Endothelial cell (in vitro differentiated cells): ENCODE results near the gene CORO7. TPM values are rescaled to one million over a fixed set of nuclear protein-coding genes. Genes with fewer than 3 reads are reported as not detected.

Source experiments
- DNase-seq: peaks from one replicate; pipeline ENCODE4 v3.0.0; 2021; ENCODE audit warnings: low spot score
- H3K27ac Mint-ChIP-seq: one replicate; pipeline ENCODE4 v1.8.0; 2021; ENCODE audit warnings: mixed read lengths, inconsistent platforms; ENCODE audit not compliant: unreplicated experiment
- H3K27me3 Mint-ChIP-seq: one replicate; pipeline ENCODE4 v1.8.0; 2021; ENCODE audit warnings: mild to moderate bottlenecking, moderate library complexity, mixed read lengths, inconsistent platforms; ENCODE audit not compliant: unreplicated experiment
- H3K36me3 Mint-ChIP-seq: one replicate; pipeline ENCODE4 v1.8.0; 2021; ENCODE audit warnings: mild to moderate bottlenecking, low read depth, mixed read lengths, inconsistent platforms; ENCODE audit not compliant: unreplicated experiment
- H3K4me1 Mint-ChIP-seq: one replicate; pipeline ENCODE4 v1.8.0; 2021; ENCODE audit warnings: mild to moderate bottlenecking, mixed read lengths, inconsistent platforms; ENCODE audit not compliant: unreplicated experiment
- H3K4me3 Mint-ChIP-seq: one replicate; pipeline ENCODE4 v1.8.0; 2021; ENCODE audit warnings: mild to moderate bottlenecking, mixed read lengths, inconsistent platforms; ENCODE audit not compliant: unreplicated experiment
- H3K9me3 Mint-ChIP-seq: one replicate; pipeline ENCODE4 v1.8.0; 2021; ENCODE audit warnings: mixed read lengths, inconsistent platforms; ENCODE audit not compliant: unreplicated experiment
- CTCF ChIP-seq: fragments of 200-600 bp; sonication (generic); IDR thresholded peaks from one replicate; pipeline ENCODE4 v1.5.0; 2021; ENCODE audit warnings: antibody characterized with exemption; ENCODE audit not compliant: unreplicated experiment
- total RNA-seq: library from RNA; stranded (reverse); fragmentation: NEBNext Ultra II Directional; extraction: Animal tissue kit (Norgen Biotek cat#: 25700); gene quantifications from one replicate; pipeline ENCODE4 v1.2.1, GENCODE V29; 2021; ENCODE audit not compliant: unreplicated experiment

Gene CORO7
- total RNA-seq, 1 donor from 2014 or later, result 103 TPM

- H3K9me3 Mint-ChIP-seq, result no peaks in the 10 kb centered on the region
- peaks cover 10% of the 10 kb centered on the region for H3K36me3 Mint-ChIP-seq
- peaks cover 11% of the 10 kb centered on the region for H3K27me3 Mint-ChIP-seq
- TF ChIP-seq CTCF, result no peak
- H3K4me1 Mint-ChIP-seq, result peaks cover 15% of the 10 kb centered on the region
- DNase-seq, result no peak
- H3K4me3 Mint-ChIP-seq, result peak overlapping the region; percentile 88
- H3K27ac Mint-ChIP-seq, result no peak overlapping the region
Measured at GRCh38 chr16:4351880-4352279, 64.5 kb downstream of the CORO7 start.

- H3K4me3 Mint-ChIP-seq, result peak within 1 kb of the TSS; percentile 97
- H3K36me3 Mint-ChIP-seq, result peaks cover 10% of the 10 kb centered on the region
- no peaks in the 10 kb centered on the region for H3K9me3 Mint-ChIP-seq
- H3K4me1 Mint-ChIP-seq, result peaks cover 15% of the 10 kb centered on the region
- peak; percentile 99 for DNase-seq
- H3K27ac Mint-ChIP-seq, result peak within 1 kb of the TSS; percentile 88
- peaks cover 8% of the 10 kb centered on the region for H3K27me3 Mint-ChIP-seq
- TF ChIP-seq CTCF, result no peak
Measured at GRCh38 chr16:4350787-4351659, 65.4 kb downstream of the CORO7 start, which contains the start of gene PAM16. PAM16 (minus strand) TSS chr16:4351321; CDS start chr16:4351234, 87 bp downstream.

DNA sequence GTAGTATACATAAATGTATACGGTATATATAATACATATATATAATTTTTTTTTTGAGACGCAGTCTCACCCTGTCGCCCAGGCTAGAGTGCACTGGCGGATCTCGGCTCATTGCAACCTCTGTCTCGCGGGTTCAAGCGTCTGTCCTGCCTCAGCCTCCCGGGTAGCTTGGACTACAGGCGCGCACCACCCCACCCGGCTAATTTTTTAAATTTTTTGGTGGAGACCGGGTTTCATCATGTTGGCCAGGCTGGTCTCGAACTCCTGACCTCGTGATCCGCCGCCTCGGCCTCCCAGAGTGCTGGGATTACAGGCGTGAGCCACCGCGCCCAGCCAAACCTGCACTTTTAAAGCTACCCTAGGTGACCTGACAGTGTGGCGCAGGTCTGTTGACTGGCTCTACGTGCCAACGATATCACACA is 66.0 kb downstream of the CORO7 start:
- Mint-ChIP-seq H3K4me1 (peaks cover 15% of the 10 kb centered on the region), H3K27me3 (peaks cover 8% of the 10 kb centered on the region), H3K27ac (peak overlapping the region; percentile 88), H3K4me3 (peak overlapping the region; percentile 97), H3K36me3 (peaks cover 10% of the 10 kb centered on the region), H3K9me3 (no peaks in the 10 kb centered on the region)
- DNase-seq, result no peak
- no peak for TF ChIP-seq CTCF

- no peak overlapping the region for H3K27ac Mint-ChIP-seq
- H3K27me3 Mint-ChIP-seq, result peaks cover 8% of the 10 kb centered on the region
- H3K4me1 Mint-ChIP-seq, result peaks cover 15% of the 10 kb centered on the region
- no peak for TF ChIP-seq CTCF
- no peaks in the 10 kb centered on the region for H3K9me3 Mint-ChIP-seq
- no peak for DNase-seq
- H3K36me3 Mint-ChIP-seq, result peaks cover 18% of the 10 kb centered on the region
- H3K4me3 Mint-ChIP-seq, result no peak overlapping the region
Measured at GRCh38 chr16:4349332-4349731, 67.1 kb downstream of the CORO7 start.
